MM.1S (cell line): Measurements from ENCODE around the gene SQOR.

ENCODE experiments used
- DNase-seq: peaks from one replicate; pipeline ENCODE4 v3.0.0-alpha.2; 2015
- H2AFZ ChIP-seq: fragments of 300-600 bp; sonication (generic); 2 replicates; pipeline ENCODE4 v1.6.0; 2016; ENCODE audit warnings: antibody characterized with exemption, low read length
- H3F3A ChIP-seq: fragments of 300-600 bp; sonication (generic); 2 replicates; pipeline ENCODE4 v1.6.1; 2016; ENCODE audit warnings: mild to moderate bottlenecking, antibody characterized with exemption, low read length, moderate library complexity, mixed read lengths; ENCODE audit not compliant: insufficient read depth
- H3K27ac ChIP-seq: fragments of 300-600 bp; sonication (generic); 2 replicates; pipeline ENCODE4 v1.5.1; 2016; ENCODE audit warnings: mild to moderate bottlenecking, low read length
- H3K27me3 ChIP-seq: fragments of 300-600 bp; sonication (generic); replicated peaks from 2 replicates; pipeline ENCODE4 v1.6.0; 2016; ENCODE audit warnings: low read length; ENCODE audit not compliant: insufficient read depth
- H3K36me3 ChIP-seq: fragments of 300-600 bp; sonication (generic); replicated peaks from 2 replicates; pipeline ENCODE4 v1.6.1; 2016; ENCODE audit warnings: mild to moderate bottlenecking, low read length, mixed read lengths; ENCODE audit not compliant: insufficient read depth
- H3K4me1 ChIP-seq: fragments of 300-600 bp; sonication (generic); 2 replicates; pipeline ENCODE4 v1.6.1; 2016; ENCODE audit warnings: low read length, mixed read lengths
- H3K4me2 ChIP-seq: fragments of 300-600 bp; sonication (generic); 2 replicates; pipeline ENCODE4 v1.6.0; 2016; ENCODE audit warnings: low read depth, low read length
- H3K4me3 ChIP-seq: fragments of 300-600 bp; sonication (generic); 2 replicates; pipeline ENCODE4 v1.5.1; 2016; ENCODE audit warnings: low read length, mixed read lengths
- H3K79me2 ChIP-seq: fragments of 300-600 bp; sonication (generic); 2 replicates; pipeline ENCODE4 v1.6.1; 2016; ENCODE audit warnings: mixed run types, low read length, mixed read lengths
- H3K9ac ChIP-seq: fragments of 300-600 bp; sonication (generic); 2 replicates; pipeline ENCODE4 v1.6.1; 2016; ENCODE audit warnings: low read length, mixed read lengths
- H3K9me2 ChIP-seq: fragments of 300-600 bp; sonication (generic); replicated peaks from 2 replicates; pipeline ENCODE4 v1.6.1; 2016; ENCODE audit warnings: mild to moderate bottlenecking, low read length, mixed read lengths; ENCODE audit not compliant: insufficient read depth
- H3K9me3 ChIP-seq: fragments of 300-600 bp; sonication (generic); replicated peaks from 2 replicates; pipeline ENCODE4 v1.6.1; 2016; ENCODE audit warnings: mild to moderate bottlenecking, low read length, mixed read lengths; ENCODE audit not compliant: insufficient read depth
- H4K20me1 ChIP-seq: fragments of 300-600 bp; sonication (generic); 2 replicates; pipeline ENCODE4 v1.6.1; 2016; ENCODE audit warnings: mild to moderate bottlenecking, low read length, moderate library complexity, mixed read lengths; ENCODE audit not compliant: insufficient read depth
- EZH2 ChIP-seq: fragments of 300-600 bp; sonication (generic); optimal IDR thresholded peaks from 2 replicates; pipeline ENCODE3; 2017; ENCODE audit warnings: low read depth, mild to moderate bottlenecking, antibody characterized with exemption, low read length, mixed read lengths
- EZH2phosphoT487 ChIP-seq: fragments of 300-600 bp; sonication (generic); IDR thresholded peaks from 2 replicates; pipeline ENCODE4 v1.6.1; 2018; ENCODE audit warnings: antibody characterized with exemption, low read length
- TF ChIP-seq, protein P1 (sequence below): fragments of 300-600 bp; sonication (generic); IDR thresholded peaks from 2 replicates; pipeline ENCODE4 v1.5.1; 2016; ENCODE audit warnings: antibody characterized with exemption, low read length, mixed read lengths

The SQOR gene

GRCh38 chr15:45588219-45588875 is 46.5 kb upstream of the SQOR start:
- Histone ChIP-seq H3K27me3 (no peaks in the 10 kb centered on the region), H3K9me3 (no peaks in the 10 kb centered on the region), H3K9me2 (no peaks in the 10 kb centered on the region), H3K4me1 (peaks cover 17% of the 10 kb centered on the region), H3K4me2 (peak overlapping the region; percentile 92), H3F3A (no peaks in the 10 kb centered on the region), H3K27ac (peak overlapping the region; percentile 94; the same call in 1 of the 2 replicates), H4K20me1 (no peaks in the 10 kb centered on the region), H3K36me3 (no peaks in the 10 kb centered on the region; the same call in 1 of the 2 replicates), H3K9ac (peak overlapping the region; percentile 98), H3K4me3 (peak overlapping the region; percentile 94), H2AFZ (0 out of 2 replicates have a peak overlapping the region, but pooled peaks have one; percentile 95), H3K79me2 (peaks cover 75% of the 10 kb centered on the region)
- TF ChIP-seq, protein P1, sequence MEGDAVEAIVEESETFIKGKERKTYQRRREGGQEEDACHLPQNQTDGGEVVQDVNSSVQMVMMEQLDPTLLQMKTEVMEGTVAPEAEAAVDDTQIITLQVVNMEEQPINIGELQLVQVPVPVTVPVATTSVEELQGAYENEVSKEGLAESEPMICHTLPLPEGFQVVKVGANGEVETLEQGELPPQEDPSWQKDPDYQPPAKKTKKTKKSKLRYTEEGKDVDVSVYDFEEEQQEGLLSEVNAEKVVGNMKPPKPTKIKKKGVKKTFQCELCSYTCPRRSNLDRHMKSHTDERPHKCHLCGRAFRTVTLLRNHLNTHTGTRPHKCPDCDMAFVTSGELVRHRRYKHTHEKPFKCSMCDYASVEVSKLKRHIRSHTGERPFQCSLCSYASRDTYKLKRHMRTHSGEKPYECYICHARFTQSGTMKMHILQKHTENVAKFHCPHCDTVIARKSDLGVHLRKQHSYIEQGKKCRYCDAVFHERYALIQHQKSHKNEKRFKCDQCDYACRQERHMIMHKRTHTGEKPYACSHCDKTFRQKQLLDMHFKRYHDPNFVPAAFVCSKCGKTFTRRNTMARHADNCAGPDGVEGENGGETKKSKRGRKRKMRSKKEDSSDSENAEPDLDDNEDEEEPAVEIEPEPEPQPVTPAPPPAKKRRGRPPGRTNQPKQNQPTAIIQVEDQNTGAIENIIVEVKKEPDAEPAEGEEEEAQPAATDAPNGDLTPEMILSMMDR, result no peak
- no peak for TF ChIP-seq EZH2phosphoT487
- TF ChIP-seq EZH2, result no peak
- no peak for DNase-seq

GRCh38 chr15:45589256-45589655 is 45.6 kb upstream of the SQOR start:
- no peaks in the 10 kb centered on the region for H3K9me2 ChIP-seq
- peak overlapping the region; percentile 92 for H3K4me2 ChIP-seq
- no peak overlapping the region for H3K4me3 ChIP-seq
- H3K27me3 ChIP-seq, result no peaks in the 10 kb centered on the region
- DNase-seq, result no peak
- H3K4me1 ChIP-seq, result peaks cover 17% of the 10 kb centered on the region
- no peaks in the 10 kb centered on the region for H4K20me1 ChIP-seq
- no peaks in the 10 kb centered on the region for H3K9me3 ChIP-seq
- H3K36me3 ChIP-seq, result no peaks in the 10 kb centered on the region; the same call in 1 of the 2 replicates
- no peak overlapping the region for H3K9ac ChIP-seq
- no peak overlapping the region for H2AFZ ChIP-seq
- no peak for TF ChIP-seq EZH2phosphoT487
- TF ChIP-seq, protein P1, result no peak
- no peak for TF ChIP-seq EZH2
- no peaks in the 10 kb centered on the region for H3F3A ChIP-seq
- peaks cover 82% of the 10 kb centered on the region for H3K79me2 ChIP-seq
- no peak overlapping the region for H3K27ac ChIP-seq

GRCh38 chr15:45594319-45594718 is 40.5 kb upstream of the SQOR start:
- H3K9me3 ChIP-seq, result no peaks in the 10 kb centered on the region
- no peak overlapping the region for H3K4me3 ChIP-seq
- H4K20me1 ChIP-seq, result no peaks in the 10 kb centered on the region
- no peak for TF ChIP-seq EZH2phosphoT487
- TF ChIP-seq, protein P1, result no peak
- no peak for TF ChIP-seq EZH2
- no peak overlapping the region for H3K4me2 ChIP-seq
- no peak overlapping the region for H3K9ac ChIP-seq
- no peak for DNase-seq
- no peaks in the 10 kb centered on the region; the same call in 1 of the 2 replicates for H3K36me3 ChIP-seq
- H3K9me2 ChIP-seq, result no peaks in the 10 kb centered on the region
- no peaks in the 10 kb centered on the region for H3F3A ChIP-seq
- H3K27me3 ChIP-seq, result no peaks in the 10 kb centered on the region
- H2AFZ ChIP-seq, result no peak overlapping the region
- H3K4me1 ChIP-seq, result peaks cover 1% of the 10 kb centered on the region
- peaks cover 74% of the 10 kb centered on the region for H3K79me2 ChIP-seq
- no peak overlapping the region for H3K27ac ChIP-seq
